ENCODE measurements around the gene STRIT1.
"Not testable (repeated sequence)": the region's sequence is repeated elsewhere in the genome, so short reads cannot be mapped to it uniquely, and the experiment has no call there.

Gene STRIT1

DNA sequence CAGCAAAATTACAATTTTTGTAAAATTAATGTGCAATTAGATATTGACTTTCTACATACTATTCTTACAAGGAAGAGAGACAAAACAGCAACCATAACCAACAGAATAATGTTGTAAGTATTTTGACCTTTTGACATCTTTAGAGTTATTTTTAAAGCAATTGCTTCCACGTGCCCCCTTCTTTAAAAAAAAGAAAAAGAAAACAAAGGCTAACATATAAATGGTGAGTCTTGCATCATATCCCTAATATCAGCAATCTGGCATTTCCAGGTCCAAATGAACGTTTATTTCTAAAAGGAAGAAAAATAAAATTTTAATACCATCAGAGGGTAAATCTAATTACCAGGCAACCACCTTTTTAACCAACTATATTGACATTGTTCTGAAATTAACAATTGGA, 19.3 kb upstream of the STRIT1 start:
- no peak for DNase-seq

DNA sequence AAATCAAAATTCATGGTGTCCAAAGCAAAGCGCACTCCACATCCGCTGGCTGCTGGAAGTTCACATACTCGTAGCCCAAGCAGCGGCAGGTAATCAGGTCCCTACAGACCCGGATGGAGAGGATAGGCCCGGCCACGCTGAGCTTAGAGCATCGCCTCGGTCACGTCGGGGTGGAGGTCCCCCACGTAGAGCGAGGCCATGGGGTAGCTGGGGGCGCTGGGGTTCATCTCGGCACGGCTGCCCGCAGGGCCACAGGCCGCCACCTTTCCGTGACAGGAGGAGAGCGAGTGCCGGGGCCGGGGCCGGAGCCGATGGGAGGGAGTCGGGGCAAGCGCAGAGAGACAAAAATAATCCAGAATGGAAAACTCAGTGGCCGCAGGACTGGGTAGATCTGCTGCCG, 16.1 kb upstream of the STRIT1 start:
- DNase-seq: no peak

DNA sequence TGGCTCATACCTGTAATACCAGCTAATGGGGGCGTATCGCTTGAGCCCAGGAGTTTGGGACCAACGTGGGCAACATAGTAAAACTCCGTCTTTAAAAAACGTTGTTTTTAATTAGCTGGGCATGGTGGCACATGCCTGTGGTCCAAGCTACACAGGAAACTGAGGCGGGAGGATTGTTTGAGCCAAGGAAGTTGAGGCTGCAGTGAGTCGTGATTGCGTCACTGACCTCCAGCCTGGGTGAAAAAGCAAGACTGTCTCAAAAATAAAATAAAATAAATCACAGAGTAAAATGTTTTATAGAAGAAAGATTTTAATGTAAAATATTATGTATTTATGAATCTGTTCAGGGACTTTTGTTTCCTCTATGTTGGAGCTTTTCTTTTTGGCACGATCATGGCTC, 15.3 kb upstream of the STRIT1 start:
- no peak for DNase-seq

DNA sequence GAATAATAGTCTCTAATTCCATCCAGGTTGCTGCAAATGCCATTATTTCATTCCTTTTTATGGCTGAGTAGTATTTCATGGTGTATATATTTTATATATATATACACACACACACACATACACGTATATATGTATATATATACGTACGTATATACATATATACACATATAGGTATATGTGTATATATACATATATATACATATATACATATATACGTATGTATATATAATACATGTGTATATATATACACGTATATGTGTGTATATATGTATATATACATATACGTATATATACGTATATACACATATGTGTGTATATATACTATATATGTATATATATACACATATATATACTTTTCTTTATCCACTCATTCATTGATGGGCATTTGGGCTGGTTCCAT, 13.7 kb upstream of the STRIT1 start:
- DNase-seq: no peak

DNA sequence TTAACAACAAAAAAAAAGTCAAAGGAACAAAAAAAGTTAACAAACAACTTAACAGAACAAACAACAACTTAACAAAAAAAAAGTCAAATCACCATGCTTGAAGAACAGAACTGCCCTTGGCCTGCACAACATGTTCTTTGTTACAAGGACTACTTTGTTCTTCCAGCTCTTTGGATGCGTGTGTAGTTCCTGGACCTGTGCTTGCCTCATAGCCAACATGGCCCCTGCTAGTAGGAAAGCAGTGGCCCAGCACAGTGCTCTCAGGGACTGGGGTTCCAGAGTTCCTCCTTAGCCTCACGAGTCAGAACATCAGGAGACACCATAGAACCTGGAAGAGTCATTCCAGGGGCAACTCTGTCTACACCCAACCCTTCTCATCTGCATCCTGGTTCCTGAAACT, 10.9 kb upstream of the STRIT1 start:
- no peak for DNase-seq

DNA sequence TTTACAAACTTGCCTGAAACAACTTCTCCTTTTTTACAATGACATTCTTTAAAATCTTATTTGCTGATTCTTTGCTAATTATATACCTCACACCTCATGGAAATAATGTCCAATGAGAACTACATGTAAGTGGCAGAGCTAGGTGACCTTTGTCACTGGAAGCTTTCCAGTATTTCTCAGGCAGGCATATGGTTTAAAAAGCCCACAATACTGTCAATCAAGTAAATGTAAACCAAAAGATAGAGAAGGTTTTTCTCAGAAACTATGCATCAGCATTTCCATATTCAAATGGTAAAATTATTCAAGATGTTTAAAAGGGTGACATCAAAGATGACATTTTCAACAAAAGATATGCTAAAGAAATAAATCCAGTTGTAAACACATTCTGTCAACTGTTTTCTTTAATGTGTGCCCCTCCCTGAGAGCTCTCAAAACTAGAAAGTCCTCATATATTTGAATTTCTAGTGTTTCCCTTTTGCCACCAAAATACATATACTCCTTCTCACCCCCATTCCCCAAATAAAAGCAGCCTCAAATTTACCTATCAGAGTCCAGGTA, 10.1 kb upstream of the STRIT1 start:
- DNase-seq: no peak

DNA sequence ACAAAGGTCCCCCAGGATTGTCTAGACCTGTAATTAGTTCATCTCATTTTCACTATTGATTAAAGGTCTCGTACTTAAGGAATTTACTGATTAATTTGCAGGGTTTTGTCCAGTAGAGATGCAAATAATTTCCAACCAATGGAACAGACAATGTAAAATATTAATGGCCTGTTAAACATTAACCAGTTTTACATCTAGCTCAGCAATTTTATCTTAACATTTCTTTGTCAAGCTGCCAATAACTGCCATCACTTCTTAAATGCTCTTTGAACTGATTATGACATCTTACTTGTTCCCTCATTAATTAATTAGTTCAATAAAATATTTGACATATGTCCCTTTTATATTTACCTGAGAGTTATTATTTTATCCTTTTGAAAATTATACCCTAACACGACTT, 9.4 kb upstream of the STRIT1 start:
- DNase-seq: no peak

DNA sequence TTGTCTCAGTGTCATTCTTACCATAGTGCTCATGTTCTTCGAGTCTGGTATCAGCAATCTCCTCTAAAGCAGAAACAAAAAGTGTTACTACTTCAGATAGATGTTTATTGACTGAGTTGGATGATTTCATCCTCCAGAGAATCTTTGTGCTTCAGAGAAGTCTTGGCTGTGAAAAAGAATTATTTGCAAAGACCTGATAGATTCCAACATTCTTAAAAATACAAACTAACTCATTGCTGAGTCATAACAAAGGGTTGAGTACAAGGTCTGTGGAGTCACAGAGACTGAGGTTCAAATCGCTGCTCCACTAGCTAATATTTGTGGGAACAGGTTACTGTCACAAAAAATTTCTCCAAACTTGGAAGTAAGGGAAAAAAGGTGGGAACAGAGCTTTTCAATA, 9.0 kb upstream of the STRIT1 start:
- DNase-seq: no peak

DNA sequence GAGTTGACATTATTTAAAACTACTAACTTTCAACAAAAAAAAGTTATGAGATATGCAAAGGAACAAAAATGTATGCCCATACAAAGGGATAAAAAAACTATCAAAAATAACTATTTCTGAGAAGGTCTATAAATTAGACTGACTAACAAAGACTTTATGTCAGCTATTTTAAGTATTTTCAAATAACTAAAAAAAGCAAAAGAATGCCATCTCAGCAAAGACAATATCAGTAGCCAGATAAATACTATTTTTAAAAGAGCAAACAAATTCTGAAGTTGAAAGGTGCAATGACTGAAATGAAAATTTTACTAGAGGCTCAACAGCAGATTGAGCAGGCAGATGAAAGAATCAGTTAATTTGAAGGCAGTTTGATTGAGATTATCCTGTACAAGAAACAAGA, 3.6 kb upstream of the STRIT1 start:
- no peak for DNase-seq

DNA sequence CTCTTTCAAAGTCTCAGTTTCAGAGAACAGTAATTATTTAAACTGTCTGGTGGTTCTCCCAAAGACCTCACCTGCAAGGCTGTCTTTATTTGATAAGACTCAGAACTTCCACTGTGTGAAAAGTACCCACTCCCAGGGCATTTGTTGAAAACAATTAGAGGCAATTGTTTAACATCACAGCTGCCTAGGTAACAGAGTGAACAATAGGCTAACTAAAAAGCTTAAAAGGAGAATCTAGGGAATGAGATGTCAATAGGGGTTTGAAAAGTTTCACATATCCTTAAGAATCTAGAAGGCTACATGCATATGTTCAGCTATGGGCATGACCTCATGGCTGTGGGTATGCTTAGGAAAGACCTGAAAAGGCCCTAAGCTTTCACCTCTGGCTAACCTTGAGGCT, 2.9 kb upstream of the STRIT1 start:
- no peak for DNase-seq

DNA sequence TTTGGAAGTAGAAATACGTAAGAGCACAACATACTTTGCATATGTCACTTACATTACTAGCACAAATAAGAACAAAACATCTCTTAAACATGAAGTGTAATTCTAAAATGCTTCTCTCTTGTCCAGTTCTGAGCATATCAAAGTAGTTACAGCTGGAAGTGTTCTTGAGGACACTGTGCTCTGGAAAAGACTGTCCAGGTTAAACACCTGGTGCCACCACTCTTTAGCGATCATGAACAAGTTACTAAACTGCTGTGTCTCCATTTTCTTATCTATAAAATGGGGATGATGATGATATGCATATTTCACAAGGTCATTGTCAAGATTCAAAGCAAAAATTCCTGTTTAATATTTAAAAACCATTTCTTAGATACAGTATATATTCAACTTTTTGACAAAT, 790 bp downstream of the STRIT1 start:
- DNase-seq: no peak

DNA sequence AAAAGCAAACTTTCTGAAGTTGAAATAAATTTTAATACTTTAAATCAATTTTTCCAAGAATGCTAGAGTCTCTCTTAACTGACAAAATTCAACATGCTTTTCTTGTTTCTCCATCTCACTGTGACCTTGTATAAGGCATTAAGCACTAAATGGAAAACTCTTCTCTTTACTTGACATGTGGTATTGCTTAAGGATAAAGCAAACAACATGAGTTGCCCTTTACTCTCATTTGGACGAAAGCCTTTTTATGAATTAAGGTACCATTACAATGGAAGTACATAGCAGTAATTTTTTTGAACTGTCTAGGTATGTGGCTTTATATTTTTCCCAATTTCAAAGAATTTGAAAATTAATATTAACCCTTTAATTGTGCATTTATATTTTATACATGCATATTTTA, 1.4 kb downstream of the STRIT1 start:
- DNase-seq: no peak

DNA sequence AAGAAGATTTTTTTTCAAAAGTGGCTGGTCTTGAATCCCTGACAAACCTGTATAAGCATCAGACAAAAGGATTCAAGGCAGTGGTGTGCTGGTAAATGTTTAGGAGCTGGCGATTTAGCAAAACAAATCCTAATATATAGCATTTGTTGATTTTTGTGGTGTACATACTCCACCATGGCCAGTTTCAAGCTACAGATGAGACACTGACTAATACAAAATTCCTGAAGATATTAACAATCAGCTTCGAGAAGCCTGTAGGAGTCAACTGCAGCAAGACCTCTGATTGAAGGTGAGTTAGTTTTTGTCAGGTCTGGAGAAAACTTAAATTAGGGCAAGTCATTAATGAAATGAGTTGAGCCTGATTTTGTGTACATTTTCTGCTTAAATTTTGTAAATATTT, 6.7 kb downstream of the STRIT1 start:
- no peak for DNase-seq

DNA sequence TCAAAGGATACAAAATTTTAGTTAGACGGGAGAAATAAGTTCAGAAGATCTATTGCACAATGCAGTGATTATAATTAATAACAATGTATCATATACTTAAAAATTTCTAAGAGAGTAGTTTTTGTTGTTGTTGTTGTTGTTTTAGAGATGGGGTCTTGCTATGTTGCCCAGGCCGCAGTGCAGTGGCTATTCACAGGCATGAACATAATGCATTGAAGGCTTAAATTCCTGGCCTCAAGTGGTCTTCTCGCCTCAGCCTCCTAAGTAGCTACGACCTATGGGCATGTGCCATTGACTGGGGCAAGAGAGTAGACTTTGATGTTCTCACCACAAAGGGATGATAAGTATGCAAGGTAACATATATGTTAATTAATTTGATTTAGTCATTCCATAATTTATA, 7.5 kb downstream of the STRIT1 start:
- no peak for DNase-seq

DNA sequence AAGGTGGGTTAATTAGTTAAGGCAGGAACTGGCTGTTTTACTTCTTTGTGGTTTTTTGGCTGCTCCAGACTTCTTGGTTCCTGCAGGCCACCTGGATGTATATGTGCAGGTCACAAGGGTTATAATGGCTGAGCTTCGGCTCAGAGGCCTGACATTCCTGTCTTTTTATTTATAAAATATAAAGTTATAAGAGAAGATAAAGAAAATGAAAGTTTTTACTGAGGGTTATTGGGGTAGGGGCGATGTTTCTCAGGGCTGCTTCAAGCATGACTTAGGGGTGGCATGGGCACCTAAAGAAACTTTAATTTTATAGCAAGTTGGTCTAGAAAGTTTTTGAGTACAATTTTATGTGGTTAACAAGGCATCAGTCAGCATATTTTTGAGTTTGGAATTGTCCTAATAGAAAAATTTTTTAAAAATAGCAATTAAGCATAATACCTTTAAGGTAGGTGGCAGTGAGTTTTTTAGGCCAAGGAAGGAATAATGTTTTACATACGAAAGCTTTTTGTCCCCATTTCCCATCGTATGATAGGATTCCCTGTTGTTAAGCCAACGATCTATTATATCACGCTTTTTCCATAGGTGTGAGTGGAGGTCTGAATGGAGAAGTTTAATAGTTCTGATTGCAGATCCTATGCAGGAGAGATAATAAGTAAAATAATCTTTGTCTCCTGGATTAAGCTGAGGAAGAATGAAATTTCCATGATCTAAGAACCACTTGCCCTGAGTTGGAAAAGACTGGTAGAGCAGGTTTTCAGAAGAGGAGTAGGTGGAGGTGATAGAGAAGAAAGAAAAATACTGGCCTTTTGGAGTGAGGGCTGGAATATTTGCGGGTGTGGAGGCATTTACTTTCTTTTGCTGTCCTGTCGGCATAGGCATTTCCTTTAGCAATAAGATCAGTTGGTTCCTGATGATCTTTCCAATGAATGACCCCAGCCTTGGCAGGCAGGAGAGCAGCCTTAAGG, 10.1 kb downstream of the STRIT1 start:
- DNase-seq: no peak

DNA sequence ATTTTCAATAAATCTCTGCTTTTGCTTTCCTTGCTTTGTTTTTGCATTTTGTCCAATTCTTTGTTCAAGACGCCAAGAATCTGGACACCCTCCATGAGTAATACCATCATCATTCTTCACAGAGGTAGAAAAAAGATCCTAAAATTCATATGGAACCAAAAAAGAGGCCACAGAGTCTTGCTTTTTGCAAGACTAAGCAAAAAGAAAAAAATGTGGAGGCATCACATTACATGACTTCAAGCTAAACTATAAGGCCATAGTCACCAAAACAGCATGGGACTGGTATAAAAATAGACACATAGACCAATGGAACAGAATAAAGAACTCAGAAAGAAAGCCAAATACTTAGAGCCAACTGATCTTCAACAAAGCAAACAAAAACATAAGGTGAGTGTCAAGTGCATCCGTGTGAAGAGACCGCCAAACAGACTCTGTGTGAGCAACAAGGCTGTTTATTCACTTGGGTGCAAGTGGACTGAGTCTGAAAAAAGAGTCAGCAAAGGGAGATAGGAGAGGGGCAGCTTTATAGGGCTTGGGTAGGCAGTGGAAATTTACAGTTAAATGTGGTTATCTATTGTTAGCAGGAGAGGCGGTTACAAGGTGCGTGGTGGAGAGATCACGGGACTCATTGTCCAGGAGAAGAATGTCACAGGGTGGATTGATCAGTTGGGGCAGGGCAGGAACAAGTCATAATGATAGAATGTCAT, 10.9 kb downstream of the STRIT1 start:
- no peak for DNase-seq

DNA sequence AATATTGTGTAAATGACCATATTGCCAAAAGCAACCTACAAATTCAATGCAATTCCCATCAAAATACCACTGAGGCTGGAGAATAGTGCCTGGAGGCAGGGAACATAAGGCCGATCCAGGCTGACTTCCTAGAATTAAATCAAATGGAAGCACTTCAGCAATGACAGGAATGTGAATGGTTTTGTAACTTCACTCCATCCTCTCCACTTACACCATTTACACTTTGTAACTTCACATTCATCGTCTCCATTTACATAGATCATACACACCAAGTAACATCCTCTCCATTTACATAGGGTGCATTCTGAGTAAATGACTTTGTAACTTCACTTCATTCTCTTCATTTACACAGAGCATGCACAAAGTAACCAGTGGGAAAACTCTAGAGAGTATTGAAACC, 11.6 kb downstream of the STRIT1 start:
- no peak for DNase-seq

DNA sequence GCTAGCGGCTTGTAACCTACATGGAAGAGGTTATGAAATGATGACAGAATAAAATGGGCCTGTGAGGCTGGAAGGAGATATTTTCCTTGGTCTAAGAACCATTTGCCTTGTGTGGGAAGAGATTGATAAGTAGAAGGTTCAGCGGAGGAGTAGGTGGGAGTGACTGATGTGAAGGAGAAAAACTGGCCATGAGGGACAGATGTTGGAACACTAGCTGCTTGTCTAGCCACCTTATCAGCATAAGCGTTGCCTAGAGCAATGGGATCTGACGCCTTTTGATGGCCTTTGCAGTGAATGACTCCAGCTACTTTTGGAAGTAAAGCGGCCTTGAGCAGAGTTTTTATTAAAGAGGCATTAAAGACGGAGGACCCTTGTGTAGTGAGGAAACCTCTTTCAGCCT, 17.4 kb downstream of the STRIT1 start:
- DNase-seq: not testable (repeated sequence)

DNA sequence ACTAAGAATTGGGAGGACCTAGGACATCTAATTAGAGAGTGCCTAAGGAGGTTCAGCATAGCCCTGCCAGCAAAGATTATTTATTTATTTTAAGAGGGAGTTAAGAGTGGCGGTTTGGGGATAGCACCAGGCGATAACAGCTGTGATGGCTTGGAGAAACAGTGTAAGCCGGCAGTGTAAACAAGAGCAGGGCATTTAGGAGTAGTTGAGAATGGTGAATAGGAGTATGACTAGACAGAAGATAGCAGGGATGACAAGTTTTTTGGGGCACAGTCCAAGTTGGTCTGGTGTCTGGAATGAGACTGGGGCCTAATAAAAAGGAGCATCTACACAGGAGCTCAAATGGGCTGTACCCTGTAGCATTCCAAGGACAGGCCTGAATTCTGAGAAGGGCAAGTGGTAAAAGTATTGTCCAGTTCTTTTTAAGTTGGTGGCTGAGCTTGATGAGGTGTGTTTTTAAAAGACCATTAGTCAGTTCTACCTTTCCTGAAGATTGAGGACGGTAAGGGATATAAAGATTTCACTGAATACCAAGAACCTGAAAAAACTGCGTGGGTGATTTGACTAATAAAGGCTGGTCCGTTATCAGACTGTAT, 18.2 kb downstream of the STRIT1 start:
- DNase-seq: not testable (repeated sequence)

DNA sequence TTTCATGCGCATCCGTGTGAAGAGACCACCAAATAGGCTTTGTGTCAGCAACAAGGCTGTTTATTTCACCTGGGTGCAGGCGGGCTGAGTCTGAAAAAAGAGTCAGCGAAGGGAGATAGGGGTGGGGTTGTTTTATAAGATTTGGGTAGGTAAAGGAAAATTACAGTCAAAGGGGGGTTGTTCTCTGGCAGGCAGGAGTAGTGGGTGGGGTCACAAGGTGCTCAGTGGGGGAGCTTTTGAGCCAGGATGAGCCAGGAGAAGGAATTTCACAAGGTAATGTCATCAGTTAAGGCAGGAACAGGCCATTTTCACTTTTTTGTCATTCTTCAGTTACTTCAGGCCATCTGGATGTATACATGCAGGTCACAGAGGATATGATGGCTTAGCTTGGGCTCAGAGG, 19.0 kb downstream of the STRIT1 start:
- DNase-seq: not testable (repeated sequence)

DNA sequence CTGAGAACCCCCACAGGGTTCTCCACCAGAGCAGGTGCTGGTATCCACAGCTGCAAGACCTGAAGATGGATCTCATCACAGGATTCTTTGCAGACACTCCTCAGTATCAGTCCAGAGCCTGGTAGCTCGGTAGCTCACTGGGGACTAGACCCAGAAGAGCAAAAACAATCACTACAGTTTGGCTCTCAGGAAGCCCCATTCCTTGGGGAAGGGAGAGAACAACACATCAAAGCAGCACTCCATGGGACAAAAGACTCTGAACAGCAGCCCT, 22.2 kb downstream of the STRIT1 start:
- DNase-seq: no peak

DNA sequence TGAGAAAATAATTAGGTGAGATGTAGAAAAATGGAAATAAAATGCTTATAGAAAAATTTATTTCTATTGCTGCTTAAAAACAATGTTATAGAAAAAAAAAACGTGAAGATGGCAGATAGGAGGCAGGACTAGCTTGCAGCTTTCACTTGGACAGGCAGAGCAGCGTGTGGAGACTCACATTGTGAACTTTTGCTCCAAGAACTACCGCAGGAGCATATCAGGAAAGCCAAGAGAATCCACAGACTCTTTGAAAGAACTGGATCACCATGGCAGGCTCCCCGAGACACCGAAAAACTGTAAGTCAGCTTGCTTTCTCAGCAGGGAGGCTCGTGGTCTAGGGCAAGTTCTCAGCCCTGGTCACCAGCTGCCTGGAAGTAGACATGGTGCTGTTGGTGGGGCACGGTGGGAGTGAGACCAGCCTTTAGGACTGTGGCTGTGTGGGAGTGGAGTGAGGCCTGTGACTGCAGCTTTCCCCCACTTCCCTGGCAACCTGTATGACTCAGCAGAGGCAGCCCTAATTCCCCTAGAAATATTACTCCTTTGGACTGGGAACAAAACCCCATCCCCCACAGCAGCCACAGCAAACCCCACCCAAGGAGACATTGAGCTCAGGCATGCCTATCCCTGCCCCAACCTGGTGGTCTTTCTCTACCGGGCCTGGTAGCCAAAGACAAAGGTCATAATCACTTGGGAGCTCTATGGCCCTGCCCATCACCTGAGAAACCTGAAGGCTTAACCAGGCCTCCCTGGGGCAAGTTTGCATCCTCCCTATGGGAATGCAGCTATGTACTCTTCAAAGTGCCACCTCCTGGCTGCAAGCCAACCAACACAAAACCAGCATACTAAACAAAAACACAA, 22.8 kb downstream of the STRIT1 start:
- no peak for DNase-seq

DNA sequence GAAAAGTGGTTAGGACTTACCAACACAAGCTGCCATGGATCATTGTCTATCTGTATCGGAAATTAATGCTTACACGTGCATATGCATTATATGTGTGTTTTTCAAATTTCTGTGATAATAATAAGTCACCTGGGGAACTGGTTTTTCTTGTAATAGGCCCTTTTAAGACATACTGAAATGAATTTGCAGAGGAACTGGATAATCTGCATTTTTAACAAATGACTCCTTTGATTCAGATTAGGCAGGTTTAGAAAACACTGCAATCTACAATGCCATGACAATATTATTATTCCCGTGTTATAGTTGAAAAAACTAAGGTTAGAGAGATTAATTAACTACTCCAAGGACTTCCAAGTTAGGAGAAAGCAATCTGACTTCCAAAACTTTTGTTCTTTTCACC, 23.4 kb downstream of the STRIT1 start:
- DNase-seq: no peak

Data from activated CD4-positive, alpha-beta T cell treated with anti-CD3 and anti-CD28 coated beads, Interleukin-2, amount 50 U/mL, for 16 hours (primary cell).